ENCODE measurements around the gene CDH4. TPM values are rescaled to one million over a fixed set of nuclear protein-coding genes. Genes with fewer than 3 reads are reported as not detected.

Gene CDH4
- total RNA-seq, 1 experiment from 2014 or later, result 0.13 TPM

- H3K36me3 ChIP-seq, result no peaks in the 10 kb centered on the region
Measured at GRCh38 chr20:61803915-61804751, 552.1 kb downstream of the CDH4 start.

DNA sequence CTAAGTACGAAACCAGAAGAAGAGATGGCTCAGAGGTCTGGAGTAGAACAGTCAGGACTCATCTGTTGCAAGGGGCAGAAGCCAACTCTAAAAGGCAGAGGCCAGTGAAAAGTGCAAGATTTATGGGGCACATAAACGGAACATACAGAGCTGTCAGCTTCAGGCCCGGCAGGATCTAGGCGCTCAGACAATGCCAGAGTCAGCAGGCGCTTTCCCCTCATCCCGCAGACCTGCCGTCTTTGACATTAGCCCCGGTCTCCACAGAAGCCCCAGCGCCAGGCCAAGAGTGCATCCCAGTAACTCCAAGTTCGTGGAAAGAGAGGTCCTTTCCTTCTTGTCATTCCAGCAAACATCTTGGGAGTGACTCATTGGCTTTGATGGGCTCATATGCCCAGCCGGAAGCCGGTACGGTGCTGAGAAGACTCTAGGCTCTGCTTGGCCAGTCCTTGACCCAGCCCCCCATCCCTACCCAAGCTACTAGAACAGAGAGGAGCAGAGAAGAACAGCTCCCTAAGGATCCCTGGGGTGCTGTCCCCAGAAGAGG, 552.8 kb downstream of the CDH4 start:
- no peak overlapping the region for H3K27ac ChIP-seq
- no peaks in the 10 kb centered on the region for H3K27me3 ChIP-seq (replicated peaks)
- no peak overlapping the region for H3K4me3 ChIP-seq
- H3K4me1 ChIP-seq (replicated peaks), result peaks cover 71% of the 10 kb centered on the region
- DNase-seq (ENCODE audit: low read depth in 1 of 2, low spot score in 2 of 2), result peak in 1 of 2 experiments; percentile 49
- H3K9me3 ChIP-seq (replicated peaks), result no peaks in the 10 kb centered on the region
- no peaks in the 10 kb centered on the region for H3K36me3 ChIP-seq

More at GRCh38 chr20:61803915-61804751, 552.1 kb downstream of the CDH4 start:
- H3K27ac ChIP-seq, result no peak overlapping the region
- no peaks in the 10 kb centered on the region for H3K9me3 ChIP-seq (replicated peaks)
- peaks cover 64% of the 10 kb centered on the region for H3K4me1 ChIP-seq (replicated peaks)
- no peaks in the 10 kb centered on the region for H3K27me3 ChIP-seq (replicated peaks)
- H3K4me3 ChIP-seq, result no peak overlapping the region
- DNase-seq (ENCODE audit: low read depth in 1 of 2, low spot score in 2 of 2), result peak in 1 of 2 experiments; percentile 4

- no peak overlapping the region for H3K4me3 ChIP-seq
- H3K36me3 ChIP-seq, result no peaks in the 10 kb centered on the region
- H3K27me3 ChIP-seq (replicated peaks), result no peaks in the 10 kb centered on the region
- no peaks in the 10 kb centered on the region for H3K9me3 ChIP-seq (replicated peaks)
- no peak overlapping the region for H3K27ac ChIP-seq
- DNase-seq (ENCODE audit: low read depth in 1 of 2, low spot score in 2 of 2), result no peak
- H3K4me1 ChIP-seq (replicated peaks), result peaks cover 74% of the 10 kb centered on the region
Measured at GRCh38 chr20:61805365-61805764, 553.3 kb downstream of the CDH4 start.

DNA sequence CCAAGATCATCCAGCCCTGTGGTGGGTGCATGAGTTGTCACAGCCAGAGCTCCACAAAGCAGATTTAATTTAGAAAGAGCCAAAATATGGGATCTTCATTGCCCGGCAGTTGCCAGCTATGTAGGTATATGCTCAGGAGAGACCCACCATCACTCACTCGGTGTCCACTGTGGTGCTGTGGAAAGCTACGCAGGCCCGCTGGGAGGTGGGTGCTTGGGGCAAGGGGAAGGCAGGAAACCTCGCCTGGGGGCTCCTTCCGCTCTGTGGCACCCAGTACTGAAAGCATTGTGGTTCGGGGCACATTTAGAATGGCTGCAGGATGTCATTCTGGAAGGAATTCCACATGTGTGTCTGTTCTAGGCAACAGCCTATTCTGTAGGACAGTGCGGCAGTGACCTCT, 553.7 kb downstream of the CDH4 start:
- no peak overlapping the region for H3K27ac ChIP-seq
- H3K27me3 ChIP-seq (replicated peaks), result no peaks in the 10 kb centered on the region
- DNase-seq (ENCODE audit: low read depth in 1 of 2, low spot score in 2 of 2), result no peak
- H3K4me3 ChIP-seq, result no peak overlapping the region
- H3K9me3 ChIP-seq (replicated peaks), result no peaks in the 10 kb centered on the region
- peaks cover 74% of the 10 kb centered on the region for H3K4me1 ChIP-seq (replicated peaks)
- H3K36me3 ChIP-seq, result no peaks in the 10 kb centered on the region

- Histone ChIP-seq H3K4me1 (replicated peaks) (peaks cover 74% of the 10 kb centered on the region), H3K4me3 (no peak overlapping the region), H3K36me3 (no peaks in the 10 kb centered on the region), H3K9me3 (replicated peaks) (no peaks in the 10 kb centered on the region), H3K27ac (no peak overlapping the region), H3K27me3 (replicated peaks) (no peaks in the 10 kb centered on the region)
- no peak for DNase-seq (ENCODE audit: low read depth in 1 of 2, low spot score in 2 of 2)
Measured at GRCh38 chr20:61806314-61806713, 554.3 kb downstream of the CDH4 start.

DNA sequence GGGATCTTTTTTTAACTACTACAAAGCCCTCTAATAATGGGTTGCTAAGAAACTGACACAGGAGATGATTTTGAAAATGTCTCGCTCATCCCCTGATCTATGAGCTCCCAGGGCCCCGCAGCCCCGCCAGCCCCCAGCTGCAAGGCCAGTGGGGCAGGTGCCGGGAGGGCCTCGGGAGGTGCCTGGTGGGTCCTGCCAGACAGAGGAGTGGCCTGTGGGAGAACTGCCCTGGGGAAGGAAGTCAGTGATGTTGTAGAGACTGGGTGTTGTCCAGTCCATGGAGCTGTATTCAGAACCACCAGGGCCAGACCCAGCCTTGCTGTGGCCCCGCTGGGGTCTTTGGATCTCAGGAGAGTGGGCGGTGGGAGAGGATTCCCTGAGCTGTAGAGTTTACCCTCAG, 554.9 kb downstream of the CDH4 start:
- H3K27me3 ChIP-seq (replicated peaks), result no peaks in the 10 kb centered on the region
- H3K4me3 ChIP-seq, result no peak overlapping the region
- peaks cover 74% of the 10 kb centered on the region for H3K4me1 ChIP-seq (replicated peaks)
- DNase-seq (ENCODE audit: low read depth in 1 of 2, low spot score in 2 of 2), result no peak
- no peaks in the 10 kb centered on the region for H3K36me3 ChIP-seq
- H3K27ac ChIP-seq, result peak overlapping the region; percentile 62
- H3K9me3 ChIP-seq (replicated peaks), result no peaks in the 10 kb centered on the region

GRCh38 chr20:61807471-61808160, 555.6 kb downstream of the CDH4 start:
- no peaks in the 10 kb centered on the region for H3K27me3 ChIP-seq (replicated peaks)
- no peak overlapping the region for H3K4me3 ChIP-seq
- H3K4me1 ChIP-seq (replicated peaks), result peaks cover 77% of the 10 kb centered on the region
- peak; percentile 91 to 95 for DNase-seq (ENCODE audit: low read depth in 1 of 2, low spot score in 2 of 2)
- peak overlapping the region; percentile 62 for H3K27ac ChIP-seq
- H3K9me3 ChIP-seq (replicated peaks), result no peaks in the 10 kb centered on the region
- no peaks in the 10 kb centered on the region for H3K36me3 ChIP-seq

- Histone ChIP-seq H3K36me3 (no peaks in the 10 kb centered on the region), H3K4me1 (replicated peaks) (peaks cover 79% of the 10 kb centered on the region), H3K27ac (peak overlapping the region; percentile 62), H3K4me3 (no peak overlapping the region), H3K27me3 (replicated peaks) (no peaks in the 10 kb centered on the region), H3K9me3 (replicated peaks) (no peaks in the 10 kb centered on the region)
- DNase-seq (ENCODE audit: low read depth in 1 of 2, low spot score in 2 of 2), result peak; percentile 76 to 77
Measured at GRCh38 chr20:61808447-61808846, 556.4 kb downstream of the CDH4 start.

DNA sequence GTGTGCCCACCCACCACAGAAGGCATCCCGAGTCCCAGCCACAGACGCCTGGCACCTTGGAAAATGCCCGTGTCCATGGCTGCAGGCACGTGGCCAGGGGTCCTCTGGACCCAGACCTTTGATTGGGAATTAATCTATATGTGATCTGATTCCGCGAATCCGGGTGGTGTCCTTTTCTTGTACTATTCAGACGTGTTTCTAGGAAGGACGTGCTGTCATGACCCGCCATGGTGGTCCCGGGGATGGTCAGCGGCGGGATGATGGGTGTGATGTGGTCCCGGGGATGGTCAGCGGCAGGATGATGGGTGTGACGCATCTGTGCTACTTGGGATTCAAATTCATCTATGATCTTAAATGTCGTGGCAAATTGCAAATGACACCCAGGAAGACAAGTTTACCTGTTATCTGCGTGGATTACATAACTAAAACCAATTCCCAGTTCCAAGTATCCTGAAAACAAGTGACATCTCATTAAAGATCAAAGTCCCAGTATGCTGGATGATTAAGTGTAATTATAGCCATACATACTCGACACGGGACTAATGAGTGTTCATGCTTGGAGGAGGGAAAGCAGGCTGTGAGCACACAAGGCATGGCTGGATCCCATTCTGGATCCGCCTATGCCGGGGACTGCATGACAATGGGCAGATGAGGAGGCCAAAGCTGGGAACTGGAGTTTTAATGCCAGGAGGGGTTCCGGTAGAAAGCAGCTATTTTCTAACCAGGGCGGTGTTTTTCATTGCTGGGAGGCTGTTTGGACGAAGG, 557.1 kb downstream of the CDH4 start:
- no peak for DNase-seq (ENCODE audit: low read depth in 1 of 2, low spot score in 2 of 2)
- Histone ChIP-seq H3K27me3 (replicated peaks) (no peaks in the 10 kb centered on the region), H3K4me1 (replicated peaks) (peaks cover 72% of the 10 kb centered on the region), H3K27ac (peak overlapping the region; percentile 62), H3K9me3 (replicated peaks) (no peaks in the 10 kb centered on the region), H3K36me3 (no peaks in the 10 kb centered on the region), H3K4me3 (no peak overlapping the region)

DNA sequence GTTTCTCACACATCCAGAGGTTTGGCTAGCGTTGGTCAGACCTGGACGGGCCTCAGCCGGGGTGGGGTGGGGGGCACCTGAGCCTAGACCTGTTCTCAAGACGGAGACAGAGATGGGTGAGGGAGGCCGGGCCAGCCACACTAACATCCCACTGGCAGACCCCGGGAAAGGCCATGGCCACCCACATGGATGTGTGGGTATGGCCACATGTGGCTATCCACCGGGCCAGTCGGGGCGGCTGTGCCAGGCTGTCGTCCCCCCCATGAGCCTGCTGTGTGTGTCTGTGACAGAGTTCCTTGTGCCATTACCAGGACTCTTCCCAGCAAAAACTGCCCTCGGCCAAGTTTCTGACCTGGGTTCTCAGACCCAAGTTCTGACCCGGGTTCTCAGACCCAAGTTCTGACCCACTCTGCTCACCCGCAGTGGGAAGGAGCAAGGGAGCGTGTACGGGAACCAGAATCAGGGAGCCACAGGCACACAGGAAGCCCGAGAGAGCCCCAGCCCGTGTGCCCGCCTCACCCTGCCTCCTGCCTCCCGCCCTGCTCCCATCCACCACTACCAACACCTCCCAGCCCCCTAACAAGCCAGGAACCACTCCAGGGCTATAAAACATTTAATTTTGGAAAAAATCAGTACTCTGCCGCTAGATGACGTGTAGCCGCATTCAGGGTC, 558.1 kb downstream of the CDH4 start:
- no peak for DNase-seq (ENCODE audit: low read depth in 1 of 2, low spot score in 2 of 2)
- H3K4me3 ChIP-seq, result no peak overlapping the region

GRCh38 chr20:61810738-61811135, 558.7 kb downstream of the CDH4 start:
- Histone ChIP-seq H3K27me3 (replicated peaks) (no peaks in the 10 kb centered on the region), H3K9me3 (replicated peaks) (no peaks in the 10 kb centered on the region), H3K4me3 (no peak overlapping the region), H3K36me3 (no peaks in the 10 kb centered on the region), H3K4me1 (replicated peaks) (peaks cover 57% of the 10 kb centered on the region), H3K27ac (no peak overlapping the region)
- no peak for DNase-seq (ENCODE audit: low read depth in 1 of 2, low spot score in 2 of 2)

More for the DNA sequence above, 558.1 kb downstream of the CDH4 start:
- H3K27ac ChIP-seq, result no peak overlapping the region
- peaks cover 62% of the 10 kb centered on the region for H3K4me1 ChIP-seq (replicated peaks)
- H3K36me3 ChIP-seq, result no peaks in the 10 kb centered on the region
- no peaks in the 10 kb centered on the region for H3K27me3 ChIP-seq (replicated peaks)
- no peaks in the 10 kb centered on the region for H3K9me3 ChIP-seq (replicated peaks)

GRCh38 chr20:61811166-61811565, 559.1 kb downstream of the CDH4 start:
- Histone ChIP-seq H3K4me3 (no peak overlapping the region), H3K27ac (no peak overlapping the region), H3K36me3 (no peaks in the 10 kb centered on the region), H3K9me3 (replicated peaks) (no peaks in the 10 kb centered on the region), H3K4me1 (replicated peaks) (peaks cover 52% of the 10 kb centered on the region), H3K27me3 (replicated peaks) (no peaks in the 10 kb centered on the region)
- no peak for DNase-seq (ENCODE audit: low read depth in 1 of 2, low spot score in 2 of 2)
